GF-D8 (cell line): ENCODE measurements around the gene CLCA4.
"Not testable (repeated sequence)": the region's sequence is repeated elsewhere in the genome, so short reads cannot be mapped to it uniquely, and the experiment has no call there.

Experiments
- DNase-seq: peaks from one replicate; lab custom pipeline; 2025; lab: John Stamatoyannopoulos, UW

Gene CLCA4, protein sequence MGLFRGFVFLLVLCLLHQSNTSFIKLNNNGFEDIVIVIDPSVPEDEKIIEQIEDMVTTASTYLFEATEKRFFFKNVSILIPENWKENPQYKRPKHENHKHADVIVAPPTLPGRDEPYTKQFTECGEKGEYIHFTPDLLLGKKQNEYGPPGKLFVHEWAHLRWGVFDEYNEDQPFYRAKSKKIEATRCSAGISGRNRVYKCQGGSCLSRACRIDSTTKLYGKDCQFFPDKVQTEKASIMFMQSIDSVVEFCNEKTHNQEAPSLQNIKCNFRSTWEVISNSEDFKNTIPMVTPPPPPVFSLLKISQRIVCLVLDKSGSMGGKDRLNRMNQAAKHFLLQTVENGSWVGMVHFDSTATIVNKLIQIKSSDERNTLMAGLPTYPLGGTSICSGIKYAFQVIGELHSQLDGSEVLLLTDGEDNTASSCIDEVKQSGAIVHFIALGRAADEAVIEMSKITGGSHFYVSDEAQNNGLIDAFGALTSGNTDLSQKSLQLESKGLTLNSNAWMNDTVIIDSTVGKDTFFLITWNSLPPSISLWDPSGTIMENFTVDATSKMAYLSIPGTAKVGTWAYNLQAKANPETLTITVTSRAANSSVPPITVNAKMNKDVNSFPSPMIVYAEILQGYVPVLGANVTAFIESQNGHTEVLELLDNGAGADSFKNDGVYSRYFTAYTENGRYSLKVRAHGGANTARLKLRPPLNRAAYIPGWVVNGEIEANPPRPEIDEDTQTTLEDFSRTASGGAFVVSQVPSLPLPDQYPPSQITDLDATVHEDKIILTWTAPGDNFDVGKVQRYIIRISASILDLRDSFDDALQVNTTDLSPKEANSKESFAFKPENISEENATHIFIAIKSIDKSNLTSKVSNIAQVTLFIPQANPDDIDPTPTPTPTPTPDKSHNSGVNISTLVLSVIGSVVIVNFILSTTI

DNA sequence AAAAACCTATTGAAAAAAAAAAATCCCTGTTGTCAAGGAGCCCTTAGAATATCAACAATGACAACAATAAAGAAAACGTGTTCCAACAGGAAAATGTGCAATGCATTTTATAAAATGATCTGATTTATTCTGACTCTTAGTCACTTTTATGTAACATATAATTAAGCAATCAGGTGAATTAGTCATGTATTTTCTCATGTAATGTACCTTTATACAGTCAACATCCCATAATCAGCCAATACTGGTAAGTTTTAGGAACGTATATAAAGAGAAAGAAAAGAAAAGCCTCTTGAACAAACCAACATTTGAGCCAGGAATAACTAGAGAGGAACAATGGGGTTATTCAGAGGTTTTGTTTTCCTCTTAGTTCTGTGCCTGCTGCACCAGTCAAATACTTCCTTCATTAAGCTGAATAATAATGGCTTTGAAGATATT is at the start of gene CLCA4:
Gene CLCA4 (plus strand): TSS at position 292 of the 435 bp plus-strand sequence. CDS start 42 bp downstream, at position 334.
- no peak for DNase-seq

DNA sequence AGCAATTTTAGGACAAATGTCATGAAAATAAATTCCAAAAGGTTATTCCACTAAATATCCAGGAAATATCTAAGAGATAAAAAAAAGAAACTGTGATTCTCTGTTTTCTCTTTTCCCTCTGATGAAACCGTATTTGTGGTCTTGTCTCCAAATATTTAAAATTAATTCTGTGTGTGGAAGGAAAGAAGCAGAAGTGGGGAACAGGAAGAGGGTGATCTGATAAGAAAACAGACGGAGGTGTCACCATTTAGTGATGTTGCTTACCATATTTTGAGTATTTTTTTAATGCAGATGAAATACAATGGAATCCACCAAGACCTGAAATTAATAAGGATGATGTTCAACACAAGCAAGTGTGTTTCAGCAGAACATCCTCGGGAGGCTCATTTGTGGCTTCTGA is 48.6 kb upstream of the CLCA4 start:
- DNase-seq: no peak

DNA sequence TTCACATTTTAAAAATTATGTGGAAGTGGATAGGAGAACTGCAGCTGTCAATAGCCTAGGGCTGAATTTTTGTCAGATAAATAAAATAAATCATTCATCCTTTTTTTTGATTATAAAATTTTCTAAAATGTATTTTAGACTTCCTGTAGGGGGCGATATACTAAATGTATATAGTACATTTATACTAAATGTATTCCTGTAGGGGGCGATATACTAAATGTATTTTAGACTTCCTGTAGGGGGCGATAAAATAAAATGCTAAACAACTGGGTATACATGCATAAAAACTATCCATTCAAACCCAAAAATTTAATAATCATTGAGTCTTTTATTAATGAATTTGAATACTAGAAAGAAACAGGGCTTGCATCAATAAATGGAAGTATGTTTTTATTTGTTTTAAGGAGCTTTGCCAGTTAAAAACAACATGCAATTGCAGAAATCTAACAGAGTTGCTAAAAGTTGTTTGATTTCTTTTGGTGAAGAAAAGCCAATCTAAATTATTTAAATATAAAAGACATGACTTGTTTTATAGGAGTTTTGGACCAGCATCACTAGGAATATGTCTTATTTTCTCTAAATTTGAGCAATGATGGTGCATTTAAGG is 46.8 kb upstream of the CLCA4 start:
- DNase-seq: peak; percentile 10

DNA sequence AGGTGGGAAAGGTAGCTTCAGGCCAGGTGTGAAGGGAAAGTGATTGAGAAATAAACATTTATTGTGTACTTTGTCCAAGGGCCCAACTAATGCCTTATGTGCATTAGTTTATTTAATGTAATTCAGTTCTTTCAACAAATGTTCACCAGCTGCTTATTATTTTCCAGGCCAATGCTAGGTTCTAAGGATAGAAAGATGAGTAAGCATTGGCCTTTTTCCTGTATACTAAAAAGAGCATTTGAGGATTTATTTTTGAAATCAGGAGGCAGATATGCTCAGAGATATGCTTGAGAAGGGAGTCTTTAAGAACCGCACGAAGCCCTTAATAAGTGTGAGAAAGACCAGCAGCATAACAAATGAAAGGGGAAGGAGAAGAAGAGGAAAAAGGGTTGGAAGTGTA is 46.2 kb upstream of the CLCA4 start:
- no peak for DNase-seq

DNA sequence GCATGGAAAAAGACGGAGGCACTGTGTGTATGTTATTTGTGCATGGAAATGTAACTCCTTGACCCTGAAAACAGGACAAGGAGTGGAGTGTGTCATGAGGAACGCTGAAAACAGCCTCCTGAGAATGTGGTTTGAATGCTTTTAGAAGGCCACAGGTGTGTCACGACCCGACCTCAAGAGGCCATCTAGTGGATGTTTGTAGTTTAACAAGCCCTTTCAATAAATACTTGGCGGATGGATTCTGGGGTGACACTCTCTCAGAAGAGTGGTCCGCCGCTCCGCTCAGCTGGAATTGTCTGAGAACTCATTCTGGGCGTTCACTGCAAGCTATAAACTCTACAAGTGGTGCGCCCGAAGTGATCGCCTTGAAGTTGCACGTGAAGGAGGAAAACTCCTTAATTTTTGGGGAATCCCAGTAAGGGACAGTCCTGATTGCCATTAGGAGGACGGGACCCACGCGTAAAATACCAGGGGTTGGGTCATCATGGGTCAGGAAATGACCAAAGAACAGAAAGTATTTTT is 44.7 kb upstream of the CLCA4 start:
- DNase-seq: not testable (repeated sequence)

DNA sequence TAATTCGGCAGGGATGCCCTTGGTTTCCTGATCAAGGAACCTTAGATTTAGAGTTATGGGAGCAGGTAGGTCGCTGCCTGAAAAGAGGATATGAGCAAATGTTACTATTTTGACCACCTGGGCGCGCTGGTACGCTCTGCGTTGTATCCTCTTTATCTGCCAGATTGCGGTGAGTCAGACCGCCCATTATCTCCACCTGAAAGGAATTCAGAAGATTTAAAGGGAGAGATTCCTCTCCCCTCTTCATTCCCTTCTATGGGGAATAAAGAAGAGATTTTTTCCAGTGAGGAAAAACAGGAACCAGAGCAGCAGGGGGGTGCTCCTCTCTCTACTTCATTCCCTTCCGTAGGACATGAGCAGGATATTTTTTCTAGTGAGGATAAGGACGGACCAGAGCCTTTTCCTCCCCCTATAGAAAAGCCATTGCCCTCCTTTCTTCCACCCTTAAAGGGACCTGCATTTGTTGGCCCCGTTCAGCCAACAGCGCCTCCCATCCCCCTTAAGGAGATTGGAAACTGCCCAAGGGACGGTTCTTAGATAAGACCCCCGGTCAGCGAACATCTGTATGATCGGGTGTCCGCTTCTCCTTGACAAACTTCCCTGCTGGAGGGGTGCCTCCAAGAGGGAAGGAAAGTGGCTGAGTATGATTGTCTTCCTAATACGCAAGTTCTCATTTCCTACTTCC is 44.0 kb upstream of the CLCA4 start:
- no peak for DNase-seq

DNA sequence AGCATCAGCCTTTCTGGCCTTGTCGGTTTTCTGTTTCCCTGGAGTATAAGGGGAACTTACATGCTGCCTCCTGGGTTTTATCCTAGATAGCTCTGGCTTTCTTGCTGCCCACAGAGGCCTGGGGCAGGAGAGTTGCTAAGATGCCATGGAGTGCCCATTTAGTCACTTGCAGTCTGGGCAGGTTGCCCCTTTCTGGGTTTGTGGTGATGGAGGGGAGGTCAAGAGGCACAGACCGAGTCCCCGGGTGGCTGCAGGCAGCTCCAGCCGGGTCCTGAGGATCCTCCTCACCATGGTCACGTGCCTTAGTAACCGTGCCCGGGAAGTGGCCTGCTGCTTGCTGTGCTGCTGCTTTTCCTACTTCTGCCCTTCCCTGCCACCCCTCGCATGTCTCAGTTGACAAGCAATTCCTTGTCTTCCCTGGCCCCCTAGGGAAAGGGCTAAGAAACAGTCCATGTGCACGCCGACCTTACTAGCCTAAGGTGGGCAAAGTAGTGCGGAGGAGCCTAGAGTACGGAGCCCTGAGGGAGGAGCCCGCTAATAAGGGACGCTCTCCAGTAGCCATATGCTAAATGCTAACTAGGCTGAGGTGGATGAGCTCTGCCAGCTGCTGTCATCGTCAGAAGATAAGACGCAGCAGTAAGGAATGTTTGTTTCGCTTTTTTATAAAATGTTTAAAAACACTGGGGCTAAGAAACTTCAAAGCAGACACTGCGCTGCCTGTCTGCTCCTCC is 43.3 kb upstream of the CLCA4 start:
- DNase-seq: no peak

DNA sequence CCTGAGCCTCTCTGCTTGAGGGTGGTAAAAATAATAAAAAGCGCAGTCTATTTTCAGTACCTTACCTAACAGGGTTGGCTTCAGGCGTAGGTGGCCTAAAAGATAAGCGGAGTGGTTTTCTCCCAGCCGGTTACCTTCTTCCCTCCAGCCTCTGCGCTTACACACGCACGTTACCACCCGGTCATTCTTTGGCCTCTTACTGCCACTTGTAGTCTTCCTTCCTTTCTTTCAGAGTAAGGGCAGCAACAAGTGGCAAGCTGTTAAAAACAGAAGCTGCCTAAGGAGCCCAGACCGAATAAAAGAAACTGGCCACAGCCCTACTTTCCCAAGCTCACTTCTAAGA is 42.8 kb upstream of the CLCA4 start:
- DNase-seq: no peak

DNA sequence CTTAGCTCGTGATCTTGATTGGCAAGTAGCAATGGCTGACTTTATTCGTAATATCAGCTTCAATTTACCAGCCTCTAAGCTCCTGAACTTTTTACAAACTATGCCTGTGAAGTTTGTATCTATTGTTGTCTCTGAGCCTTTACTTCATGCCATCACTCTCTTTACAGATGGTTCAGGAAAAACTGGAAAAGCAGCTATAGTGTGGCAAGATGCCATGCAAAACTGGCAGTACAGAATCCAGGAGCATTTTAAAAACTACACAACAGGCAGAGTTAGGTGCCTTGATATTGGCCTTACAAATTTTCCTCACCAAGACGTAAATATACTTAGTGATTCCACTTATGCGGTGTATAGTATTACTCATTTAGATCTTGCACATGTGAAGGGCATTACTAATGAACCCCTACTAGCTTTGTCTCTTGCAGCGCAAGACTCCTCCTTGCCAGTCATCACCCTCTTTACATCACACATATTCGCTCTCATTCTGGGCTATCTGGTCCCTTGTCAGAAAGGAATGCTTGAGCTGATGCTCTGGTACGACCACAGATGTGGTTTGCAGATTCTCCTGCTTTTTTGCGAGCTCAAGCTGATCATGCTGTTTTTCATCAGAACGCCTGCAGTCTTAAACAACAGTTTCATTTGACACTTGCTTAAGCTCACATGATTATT is 41.8 kb upstream of the CLCA4 start:
- DNase-seq: no peak

DNA sequence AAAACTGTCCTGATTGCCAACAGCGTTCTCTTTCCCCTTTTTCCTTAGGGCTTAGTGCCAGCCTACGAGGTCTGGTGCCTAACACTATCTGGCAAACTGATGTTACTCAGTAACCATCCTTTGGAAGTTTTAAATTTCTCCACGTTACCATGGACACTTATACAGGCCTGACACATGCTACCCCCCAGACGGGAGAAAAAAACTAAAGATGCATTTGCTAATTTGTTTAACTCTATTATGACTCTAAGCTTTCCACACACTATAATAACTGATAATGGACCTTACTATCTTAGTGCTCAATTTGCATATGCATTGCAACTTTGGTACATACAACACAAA is 41.3 kb upstream of the CLCA4 start:
- DNase-seq: no peak

DNA sequence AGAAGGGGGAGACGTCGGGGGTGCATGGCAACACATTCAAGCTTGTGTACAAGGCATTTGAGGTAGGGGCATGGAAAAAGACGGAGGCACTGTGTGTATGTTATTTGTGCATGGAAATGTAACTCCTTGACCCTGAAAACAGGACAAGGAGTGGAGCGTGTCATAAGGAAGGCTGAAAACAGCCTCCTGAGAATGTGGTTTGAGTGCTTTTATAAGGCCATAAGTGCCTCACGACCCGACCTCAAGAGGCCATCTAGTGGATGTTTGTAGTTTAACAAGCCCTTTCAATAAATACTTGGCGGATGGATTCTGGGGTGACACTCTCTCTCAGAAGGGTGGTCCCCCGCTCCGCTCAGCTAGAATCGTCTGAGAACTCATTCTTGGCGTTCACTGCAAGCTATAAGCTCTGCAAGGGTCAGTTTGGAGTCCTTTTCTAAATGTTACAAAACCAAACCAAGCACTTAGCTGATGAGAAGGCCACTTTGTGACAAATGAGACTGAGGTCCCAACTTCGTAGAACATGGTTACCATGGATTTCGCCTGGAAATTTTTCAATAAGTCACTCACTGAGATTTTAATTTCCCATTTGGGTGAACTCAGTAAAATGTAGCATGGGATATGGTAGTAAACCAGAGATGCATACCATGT is 38.8 kb upstream of the CLCA4 start:
- DNase-seq: no peak

DNA sequence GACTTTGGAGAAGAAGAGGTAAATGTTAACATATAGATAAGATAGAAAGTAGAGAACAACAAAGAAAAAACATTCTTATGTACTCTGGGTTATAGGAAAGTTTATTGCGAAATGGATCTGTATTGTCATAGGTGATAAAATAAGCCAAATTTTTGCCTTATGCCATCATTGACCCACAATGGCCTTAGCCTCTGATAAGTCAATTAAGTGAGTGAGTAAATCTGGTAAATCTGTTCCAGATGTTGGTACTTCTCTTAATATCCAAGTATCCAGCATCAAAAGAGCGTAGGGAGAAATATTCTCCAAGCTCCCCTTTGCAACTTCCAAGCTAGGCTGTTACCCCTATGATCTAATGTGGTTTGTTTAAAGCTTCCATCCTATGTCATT is 38.3 kb upstream of the CLCA4 start:
- DNase-seq: no peak

DNA sequence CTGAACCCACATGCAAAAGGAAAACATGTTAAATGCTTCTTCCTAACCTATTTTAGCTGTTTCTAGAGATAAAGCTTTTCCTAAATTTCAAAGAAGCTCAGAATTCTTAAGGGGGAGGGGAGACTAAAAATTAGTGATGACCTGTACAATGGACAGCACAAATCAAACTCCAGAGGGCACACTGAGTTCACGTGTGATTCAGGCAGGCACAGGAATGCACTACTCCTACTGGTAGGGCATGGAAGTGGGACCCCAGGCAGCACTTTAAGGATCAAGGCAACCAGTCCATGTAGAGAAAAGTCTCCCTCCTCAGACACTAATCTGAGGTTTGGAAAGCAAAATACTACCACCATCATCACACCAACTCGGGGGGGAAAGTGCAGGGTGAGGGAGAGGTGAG is 31.3 kb upstream of the CLCA4 start:
- no peak for DNase-seq

DNA sequence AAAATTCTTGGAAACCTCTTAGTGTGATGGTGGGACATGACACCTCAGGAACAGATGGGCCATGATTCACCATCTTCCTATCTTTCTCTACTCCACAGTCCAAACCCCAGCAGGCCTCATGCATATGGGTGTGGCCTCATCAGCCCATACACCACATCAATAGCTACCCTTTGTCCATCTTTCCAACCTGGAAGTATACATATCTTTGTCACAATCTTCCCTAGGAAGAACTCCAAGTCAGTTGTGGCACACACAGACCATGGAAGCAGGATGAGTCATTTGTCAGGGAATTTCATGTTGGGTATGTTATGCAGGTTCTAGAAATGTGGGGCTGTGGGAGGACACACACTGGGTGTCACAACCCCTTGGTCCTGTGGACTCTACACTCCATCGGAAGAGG is 30.5 kb upstream of the CLCA4 start:
- no peak for DNase-seq

DNA sequence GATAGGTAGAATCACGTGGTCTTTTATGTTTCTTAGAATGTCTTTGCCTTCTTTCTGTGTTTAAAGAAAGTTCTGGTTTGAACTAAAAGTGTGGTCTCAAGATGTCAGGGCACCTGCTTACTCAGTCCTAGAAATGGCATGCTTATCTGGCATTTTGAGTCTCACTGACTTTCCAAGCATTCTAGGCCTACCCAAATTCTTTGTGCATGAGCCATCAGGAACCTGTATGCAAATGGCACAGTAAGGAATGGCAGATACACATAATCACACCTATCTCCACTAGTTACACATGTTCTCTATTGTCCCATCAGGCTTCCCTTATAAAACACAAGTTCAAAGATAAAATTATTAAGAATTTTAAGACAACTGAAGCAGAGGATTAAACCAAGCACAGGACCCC is 29.5 kb upstream of the CLCA4 start:
- DNase-seq: no peak

DNA sequence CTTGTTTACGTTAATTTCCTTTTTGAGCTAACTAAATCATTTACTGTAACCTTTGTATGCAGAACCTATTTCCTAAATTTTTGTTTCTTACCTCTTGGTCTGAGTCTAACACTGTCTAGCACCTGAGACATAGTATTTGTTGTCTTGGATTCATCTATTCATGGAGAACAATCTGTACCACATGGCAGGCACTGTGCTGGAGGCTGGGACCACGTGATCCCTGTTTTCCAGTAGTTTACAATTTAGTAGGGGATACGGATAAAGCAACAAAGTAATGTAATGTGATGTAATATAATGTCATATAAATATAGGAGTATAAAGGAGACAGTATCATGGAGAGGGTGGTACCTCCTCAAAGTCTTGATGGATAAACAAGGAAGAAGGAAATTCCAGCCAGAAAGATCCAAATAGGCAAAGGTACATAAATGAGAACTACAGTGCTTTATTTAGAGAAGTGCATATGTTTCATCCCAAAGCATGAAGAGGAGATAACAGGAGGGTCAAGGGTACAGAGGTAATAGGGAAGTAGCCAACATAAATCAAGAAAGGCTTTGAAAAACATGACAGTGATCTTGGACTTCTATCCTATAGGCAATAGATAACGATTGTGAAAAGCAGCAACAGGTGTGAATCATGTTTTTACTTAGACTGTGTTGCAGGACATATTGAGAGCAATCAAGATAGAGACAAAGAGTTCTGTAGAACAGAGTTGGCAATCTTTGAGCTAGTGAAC is 25.9 kb upstream of the CLCA4 start:
- DNase-seq: no peak

DNA sequence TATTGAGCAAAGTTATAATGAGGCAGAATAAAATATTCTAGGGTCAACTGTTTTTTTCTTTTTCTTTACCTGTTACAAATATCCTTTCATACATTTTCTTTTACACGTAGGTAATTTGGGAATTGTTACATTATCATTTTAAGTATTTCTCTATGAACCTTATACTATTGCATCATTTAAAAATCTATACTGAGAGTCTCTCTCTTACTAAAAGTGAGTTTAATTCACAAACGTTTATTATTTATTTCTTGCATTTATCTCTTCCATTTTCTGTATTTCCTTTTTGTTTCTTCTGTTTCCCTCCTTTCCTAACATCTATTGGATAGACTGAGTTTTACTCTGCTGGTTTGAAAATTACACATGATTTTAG is 25.4 kb upstream of the CLCA4 start:
- no peak for DNase-seq

DNA sequence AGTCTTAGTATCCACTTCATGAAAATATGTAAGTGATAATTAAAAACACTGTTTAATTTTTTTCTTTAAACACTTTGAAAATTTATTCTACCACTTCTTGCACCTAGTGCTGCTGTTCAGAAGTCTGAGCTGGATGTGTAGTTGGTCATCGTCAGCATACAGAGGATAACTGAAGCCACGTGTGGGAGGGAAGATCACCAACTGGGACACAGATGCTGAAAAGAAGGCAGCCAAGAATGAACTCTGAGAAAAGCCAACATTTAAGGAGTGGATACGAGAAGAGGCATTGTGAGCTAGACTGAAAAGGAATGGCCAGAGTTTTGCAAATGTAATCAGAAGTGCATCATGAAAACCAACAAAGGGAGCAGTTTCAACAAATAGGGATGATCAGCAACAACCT is 24.6 kb upstream of the CLCA4 start:
- no peak for DNase-seq

DNA sequence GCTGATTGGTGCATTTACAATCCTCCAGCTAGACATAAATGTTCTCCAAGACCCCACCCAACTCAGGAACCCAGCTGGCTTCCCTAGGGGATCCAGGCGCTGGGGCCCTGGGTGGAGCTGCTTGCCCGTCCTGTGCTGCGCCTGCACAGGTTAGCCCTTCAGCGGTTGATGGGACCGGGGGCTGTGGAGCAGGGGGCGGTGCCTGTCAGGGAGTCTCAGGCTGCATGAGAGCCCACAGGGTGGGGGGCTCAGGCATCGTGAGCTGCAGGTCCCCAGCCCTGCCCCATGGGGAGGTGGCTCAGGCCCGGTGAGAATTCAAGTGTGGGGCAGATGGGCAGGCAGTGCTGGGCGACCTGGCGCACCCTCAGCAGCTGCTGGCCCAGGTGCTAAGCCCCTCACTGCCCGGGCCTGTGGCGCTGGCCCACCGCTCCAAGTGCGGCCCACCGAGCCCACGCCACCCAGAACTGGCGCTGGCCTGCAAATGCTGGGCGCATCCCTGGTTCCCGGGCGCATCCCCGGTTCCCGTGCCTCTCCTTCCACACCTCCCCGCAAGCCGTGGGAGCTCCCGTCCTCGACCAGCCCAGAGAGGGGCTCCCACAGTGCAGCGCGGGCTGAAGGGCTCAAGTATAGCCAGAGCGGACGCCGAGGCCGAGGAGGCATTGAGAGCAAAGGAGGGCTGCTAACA is 23.1 kb upstream of the CLCA4 start:
- no peak for DNase-seq
